ENCODE results near the gene CCDC24.
A peak's percentile ranks its signal among the peaks of the same experiment; 100 is the strongest.

CCDC24 gene

GRCh38 chr1:43991476-43992231 is at the start of gene CCDC24:
CCDC24 (plus strand) TSS chr1:43991599; CDS start chr1:43991879, 280 bp downstream.
- peak; percentile 76 for DNase-seq

- no peak for DNase-seq
Observed at GRCh38 chr1:43942411-43942810, 49.0 kb upstream of the CCDC24 start.

- DNase-seq = no peak
Observed at GRCh38 chr1:43944860-43945259, 46.5 kb upstream of the CCDC24 start.

GRCh38 chr1:43945674-43946235 is 45.6 kb upstream of the CCDC24 start:
- DNase-seq = no peak

- DNase-seq = peak; percentile 95
Observed at GRCh38 chr1:43946236-43947060, 45.0 kb upstream of the CCDC24 start, which contains the start of gene IPO13. IPO13 (plus strand) TSS chr1:43946950; CDS start chr1:43947601, 651 bp downstream.

- no peak for DNase-seq
Observed at GRCh38 chr1:43947061-43947873, 44.1 kb upstream of the CCDC24 start.

GRCh38 chr1:43947874-43948437 is 43.4 kb upstream of the CCDC24 start:
- no peak for DNase-seq

GRCh38 chr1:43949678-43950077 is 41.7 kb upstream of the CCDC24 start:
- DNase-seq = no peak

GRCh38 chr1:43951021-43951985 is 40.1 kb upstream of the CCDC24 start:
- no peak for DNase-seq

- no peak for DNase-seq
Observed at GRCh38 chr1:43952731-43953346, 38.6 kb upstream of the CCDC24 start.

- DNase-seq = no peak
Observed at GRCh38 chr1:43953361-43953760, 38.0 kb upstream of the CCDC24 start.

- no peak for DNase-seq
Observed at GRCh38 chr1:43954036-43954435, 37.4 kb upstream of the CCDC24 start.

- no peak for DNase-seq
Observed at GRCh38 chr1:43956234-43956633, 35.2 kb upstream of the CCDC24 start.

- DNase-seq = no peak
Observed at GRCh38 chr1:43957407-43958040, 33.9 kb upstream of the CCDC24 start.

GRCh38 chr1:43958351-43959255 is 32.8 kb upstream of the CCDC24 start:
- no peak for DNase-seq

GRCh38 chr1:43960798-43961197 is 30.6 kb upstream of the CCDC24 start:
- no peak for DNase-seq

- DNase-seq = no peak
Observed at GRCh38 chr1:43961692-43962091, 29.7 kb upstream of the CCDC24 start.

- no peak for DNase-seq
Observed at GRCh38 chr1:43962324-43962723, 29.1 kb upstream of the CCDC24 start.

GRCh38 chr1:43963006-43963405 is 28.4 kb upstream of the CCDC24 start:
- DNase-seq = no peak

Data from fibroblast of skin of right biceps (primary cell).